B cell (primary cell): ENCODE data around the gene BBS2.
A peak's percentile ranks its signal among the peaks of the same experiment; 100 is the strongest.

Experiments
- EZH2 ChIP-seq: IDR thresholded peaks from 2 replicates; pipeline ENCODE4 v1.6.1; 2012; ENCODE audit warnings: borderline replicate concordance, low read depth, mild to moderate bottlenecking, moderate library complexity, low read length; ENCODE audit not compliant: insufficient read depth, poor library complexity, severe bottlenecking
- TF ChIP-seq, protein P1 (sequence below): fragments of 200-600 bp; IDR thresholded peaks from one replicate; pipeline ENCODE4 v1.8.0; 2022; ENCODE audit warnings: antibody characterized with exemption, mild to moderate bottlenecking

DNA sequence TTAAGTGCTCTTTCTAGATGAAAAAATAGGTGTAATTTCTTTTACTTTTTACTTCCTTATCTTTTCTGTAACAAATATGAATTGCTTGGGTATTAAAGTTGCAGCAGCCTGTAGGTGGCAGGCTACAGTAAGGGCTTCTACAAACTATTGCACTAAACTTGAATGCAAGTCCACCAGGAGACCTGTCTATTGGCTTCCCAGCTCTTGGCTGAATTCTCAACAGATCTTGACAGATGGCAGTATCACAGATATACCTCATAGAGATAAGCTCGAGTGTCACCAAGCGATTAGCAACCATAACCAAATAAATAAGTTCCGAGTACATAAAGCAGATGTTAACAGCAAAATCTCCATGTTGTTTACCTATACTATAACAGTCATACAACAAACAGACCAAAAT, 5.9 kb downstream of the BBS2 start:
- TF ChIP-seq, protein P1, sequence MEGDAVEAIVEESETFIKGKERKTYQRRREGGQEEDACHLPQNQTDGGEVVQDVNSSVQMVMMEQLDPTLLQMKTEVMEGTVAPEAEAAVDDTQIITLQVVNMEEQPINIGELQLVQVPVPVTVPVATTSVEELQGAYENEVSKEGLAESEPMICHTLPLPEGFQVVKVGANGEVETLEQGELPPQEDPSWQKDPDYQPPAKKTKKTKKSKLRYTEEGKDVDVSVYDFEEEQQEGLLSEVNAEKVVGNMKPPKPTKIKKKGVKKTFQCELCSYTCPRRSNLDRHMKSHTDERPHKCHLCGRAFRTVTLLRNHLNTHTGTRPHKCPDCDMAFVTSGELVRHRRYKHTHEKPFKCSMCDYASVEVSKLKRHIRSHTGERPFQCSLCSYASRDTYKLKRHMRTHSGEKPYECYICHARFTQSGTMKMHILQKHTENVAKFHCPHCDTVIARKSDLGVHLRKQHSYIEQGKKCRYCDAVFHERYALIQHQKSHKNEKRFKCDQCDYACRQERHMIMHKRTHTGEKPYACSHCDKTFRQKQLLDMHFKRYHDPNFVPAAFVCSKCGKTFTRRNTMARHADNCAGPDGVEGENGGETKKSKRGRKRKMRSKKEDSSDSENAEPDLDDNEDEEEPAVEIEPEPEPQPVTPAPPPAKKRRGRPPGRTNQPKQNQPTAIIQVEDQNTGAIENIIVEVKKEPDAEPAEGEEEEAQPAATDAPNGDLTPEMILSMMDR: peak; percentile 77
- no peak for TF ChIP-seq EZH2
